GM18526 (cell line): Measurements from ENCODE around the gene MORN3.

Source experiments
- POLR2A ChIP-seq: IDR thresholded peaks from 3 replicates; pipeline ENCODE4 v1.6.1; 2011; ENCODE audit not compliant: insufficient read length; ENCODE audit errors: extremely low read depth

The MORN3 gene

DNA sequence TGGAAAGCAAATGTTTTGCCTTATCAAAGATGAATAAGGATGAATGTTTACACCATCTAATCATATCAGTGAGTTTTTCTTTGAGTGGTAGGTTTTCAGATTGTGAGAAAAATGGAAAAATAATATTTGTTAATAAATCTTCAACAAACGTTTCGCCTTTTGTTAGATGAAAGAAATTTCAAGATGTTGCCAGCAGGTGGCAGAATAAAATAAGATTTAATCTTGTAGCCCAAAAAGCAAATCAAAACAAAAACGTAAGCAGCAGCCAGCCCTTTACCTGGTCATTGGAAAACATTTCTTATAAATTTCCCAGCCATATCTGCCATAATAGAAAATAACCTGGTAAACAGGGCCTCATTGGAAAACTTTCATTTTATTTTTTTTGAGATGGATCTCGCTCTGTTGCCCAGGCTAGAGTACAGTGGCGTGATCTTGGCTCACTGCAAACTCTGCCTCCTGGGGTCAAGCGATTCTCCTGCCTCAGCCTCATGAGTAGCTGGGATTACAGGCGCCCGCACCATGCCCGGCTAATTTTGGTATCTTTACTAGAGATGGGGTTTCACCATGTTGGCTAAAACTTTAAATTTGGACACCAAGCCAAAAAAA is 27.7 kb upstream of the MORN3 start:
- TF ChIP-seq POLR2A, result no peak

- TF ChIP-seq POLR2A, result no peak
Observed at GRCh38 chr12:121693155-121693687, 23.8 kb upstream of the MORN3 start.

- TF ChIP-seq POLR2A, result no peak
Observed at GRCh38 chr12:121689430-121689829, 20.0 kb upstream of the MORN3 start.

DNA sequence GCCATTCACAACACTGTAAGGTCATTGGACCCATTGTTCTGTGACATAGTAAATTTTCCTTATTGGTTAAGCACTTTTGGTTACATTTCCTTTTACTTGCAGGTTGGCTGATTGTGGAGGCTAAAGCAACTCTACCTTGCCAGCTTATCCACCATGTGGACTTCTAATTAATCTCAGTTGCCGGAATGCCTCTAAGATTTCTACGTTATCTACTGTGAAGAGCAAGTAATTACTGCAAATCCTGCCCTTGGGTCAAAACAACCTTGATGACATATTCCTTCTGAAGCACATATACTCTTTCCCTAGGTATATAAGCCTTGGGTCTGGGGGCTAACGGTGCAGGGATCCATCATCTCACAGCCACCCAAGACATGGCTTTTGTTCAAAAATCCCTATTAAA is 19.5 kb upstream of the MORN3 start:
- TF ChIP-seq POLR2A, result no peak

DNA sequence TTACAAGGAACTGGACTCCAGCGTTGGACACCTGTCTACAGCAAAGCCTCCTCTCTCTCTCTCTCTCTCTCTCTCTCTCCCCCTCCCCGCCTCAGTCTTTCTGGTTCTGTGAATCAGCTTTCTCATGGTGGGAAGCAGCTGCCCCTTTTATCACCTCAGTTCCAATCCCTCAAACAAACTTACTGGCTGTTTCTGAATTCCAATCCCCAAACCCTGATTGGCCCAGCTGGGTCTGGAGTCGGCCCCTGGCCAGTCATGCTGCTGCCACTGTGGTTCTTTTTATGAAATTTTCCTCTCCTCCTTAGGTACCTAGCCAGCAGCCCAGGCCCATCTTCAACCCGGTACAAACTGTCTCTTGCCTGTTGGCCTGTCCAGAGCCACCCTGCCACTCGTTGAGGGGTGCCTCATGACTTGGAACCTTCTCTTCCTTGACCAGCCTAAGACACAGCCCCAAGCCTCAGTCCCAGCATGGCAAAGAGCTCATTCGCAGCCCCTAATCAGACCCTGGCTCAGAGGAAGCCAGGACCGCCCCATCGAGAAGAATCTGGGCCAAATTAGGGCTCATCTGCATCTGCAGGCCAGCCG is 9.4 kb upstream of the MORN3 start:
- TF ChIP-seq POLR2A, result no peak

DNA sequence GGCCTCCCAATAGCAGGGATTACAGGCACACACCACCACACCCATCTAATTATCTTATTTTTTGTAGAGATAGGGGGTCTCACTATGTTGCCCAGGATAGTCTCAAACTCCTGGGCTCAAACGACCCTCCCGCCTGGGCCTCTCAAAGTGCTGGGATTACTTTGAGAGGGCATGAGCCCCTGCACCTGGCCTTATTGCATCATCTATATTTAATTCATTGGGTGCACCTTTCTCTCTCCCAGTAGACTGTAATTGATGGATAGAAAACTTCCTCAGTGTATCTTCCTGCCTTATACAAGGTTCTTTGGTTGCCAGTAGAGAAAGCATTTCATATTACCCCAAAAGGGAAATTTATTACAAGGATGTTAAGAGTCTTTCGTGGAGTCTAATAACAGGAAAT is 8.9 kb upstream of the MORN3 start:
- TF ChIP-seq POLR2A, result no peak

DNA sequence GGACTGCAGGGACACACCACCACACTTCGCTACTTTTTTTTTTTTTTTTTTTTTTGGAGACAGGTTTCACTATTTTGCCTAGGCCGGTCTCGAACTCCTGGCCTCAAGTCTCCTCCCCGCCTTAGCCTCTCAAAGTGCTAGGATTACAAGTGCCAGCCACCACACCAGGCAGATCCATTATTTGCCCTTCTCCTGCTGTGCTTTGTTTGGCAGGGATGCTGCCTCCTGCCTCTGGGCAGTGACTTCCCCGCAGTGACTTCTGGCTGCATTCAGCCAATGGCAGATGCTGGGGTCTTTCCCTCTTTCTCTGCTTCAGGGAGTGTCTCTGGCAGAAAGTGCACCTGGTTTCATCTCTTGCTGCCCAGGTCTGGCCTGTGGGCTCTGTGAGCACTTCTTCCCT is 6.7 kb upstream of the MORN3 start:
- no peak for TF ChIP-seq POLR2A

DNA sequence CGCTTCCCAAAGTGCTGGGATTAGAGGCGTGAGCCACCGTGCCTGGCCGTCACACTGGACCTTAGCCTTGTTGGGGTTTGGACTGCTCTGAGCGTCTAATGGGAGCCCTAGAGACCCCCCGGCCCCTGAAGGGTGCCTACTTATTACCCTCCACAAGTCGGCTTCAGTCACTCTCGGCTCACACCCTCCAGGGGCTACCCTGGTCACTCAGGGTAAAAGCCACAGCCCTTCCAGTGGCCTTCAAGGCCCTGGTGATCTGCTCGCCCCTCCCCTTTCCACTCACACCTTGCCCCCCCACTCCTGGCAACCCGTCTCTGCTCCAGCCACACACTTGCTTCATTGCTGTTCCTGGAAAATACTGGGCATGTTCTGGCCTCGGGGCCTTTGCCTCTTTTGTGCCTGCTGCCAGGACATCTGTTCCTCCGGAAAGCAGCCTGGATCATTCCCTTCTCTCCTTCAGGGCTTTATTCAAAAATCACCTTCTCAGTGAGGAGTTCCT is 3.6 kb upstream of the MORN3 start:
- TF ChIP-seq POLR2A, result no peak

- no peak for TF ChIP-seq POLR2A
Observed at GRCh38 chr12:121668750-121669520, 519 bp downstream of the MORN3 start.

GRCh38 chr12:121663610-121663929 is 5.9 kb downstream of the MORN3 start:
- TF ChIP-seq POLR2A, result no peak

DNA sequence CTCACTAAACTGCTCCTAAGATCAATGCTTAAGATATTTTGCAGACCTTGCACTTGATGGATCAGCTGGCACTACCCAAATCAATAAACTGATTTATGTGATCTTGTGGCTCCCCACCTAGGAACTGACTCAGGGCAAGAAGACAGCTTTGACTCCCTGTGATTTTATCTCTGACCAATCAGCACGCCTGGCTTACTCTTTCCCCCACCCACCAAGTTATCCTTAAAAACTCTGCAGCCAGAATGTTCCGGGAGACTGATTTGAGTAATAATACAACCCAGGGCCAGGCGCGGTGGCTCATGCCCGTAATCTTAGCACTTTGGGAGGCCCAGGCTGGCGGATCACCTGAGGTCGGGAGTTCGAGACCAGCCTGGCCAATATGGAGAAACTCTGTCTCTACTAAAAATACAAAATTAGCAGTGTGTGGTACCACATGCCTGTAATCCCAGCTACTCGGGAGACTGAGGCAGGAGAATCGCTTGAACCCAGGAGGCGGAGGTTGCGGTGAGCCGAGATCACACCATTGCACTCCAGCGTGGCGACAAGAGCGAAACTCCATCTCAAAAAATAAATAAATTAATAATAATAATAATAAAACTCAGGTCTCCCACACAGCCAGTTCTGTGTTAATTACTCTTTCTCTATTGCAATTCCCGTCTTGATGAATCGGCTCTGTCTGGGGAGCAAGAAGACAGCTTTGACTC is 12.0 kb downstream of the MORN3 start:
- no peak for TF ChIP-seq POLR2A

- no peak for TF ChIP-seq POLR2A
Observed at GRCh38 chr12:121656122-121656521, 13.3 kb downstream of the MORN3 start.

GRCh38 chr12:121653999-121654398 is 15.5 kb downstream of the MORN3 start:
- no peak for TF ChIP-seq POLR2A

GRCh38 chr12:121652767-121653497 is 16.5 kb downstream of the MORN3 start:
- TF ChIP-seq POLR2A, result no peak

- no peak for TF ChIP-seq POLR2A
Observed at GRCh38 chr12:121651320-121651719, 18.1 kb downstream of the MORN3 start.

DNA sequence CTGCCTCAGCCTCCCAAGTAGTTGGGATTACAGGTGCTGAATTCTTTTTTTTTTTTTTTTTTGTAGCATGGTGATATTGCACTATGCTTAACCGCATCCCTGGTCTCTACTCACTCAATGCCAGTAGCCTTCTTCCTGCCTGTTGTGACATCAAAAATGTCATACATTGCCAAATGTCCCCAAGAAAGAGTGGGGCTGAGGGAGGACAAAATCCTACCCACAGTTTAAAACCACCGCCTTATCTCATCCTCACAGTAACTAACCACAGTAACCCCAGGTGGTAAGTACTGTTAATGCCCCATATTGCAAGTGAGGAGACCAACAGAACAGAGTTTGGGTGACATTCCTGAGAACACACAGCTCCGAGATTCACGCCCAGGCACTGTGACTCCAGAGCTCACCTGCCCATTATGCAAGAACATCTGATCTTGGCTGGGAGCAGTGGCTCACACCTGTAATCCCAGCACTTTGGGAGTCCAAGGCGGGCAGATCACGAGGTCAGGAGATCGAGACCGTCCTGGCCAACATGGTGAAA is 19.6 kb downstream of the MORN3 start:
- no peak for TF ChIP-seq POLR2A
